ENCODE results near the gene RNF167. TPM values are rescaled to one million over a fixed set of nuclear protein-coding genes. Genes with fewer than 3 reads are reported as not detected.
"Not testable (repeated sequence)": the region's sequence is repeated elsewhere in the genome, so short reads cannot be mapped to it uniquely, and the experiment has no call there.

Gene RNF167
- polyA plus RNA-seq, 1 experiment = 69.9 TPM

GRCh38 chr17:4903051-4903818 is 36.8 kb upstream of the RNF167 start, which contains the start of gene CHRNE:
TSS of gene CHRNE (minus strand) at chr17:4903098. CDS start at chr17:4903063, 35 bp downstream.
- no peaks in the 10 kb centered on the region for H3K27me3 ChIP-seq (ENCODE audit: control insufficient read depth, insufficient read depth, low read length)
- ChIA-PET POLR2A (no interaction called here), CTCF (interaction anchor here (0.7 to 2.8 kb wide), 22 partner anchors 10 to 252 kb away, joined by 3 to 11 read pairs (median 4); partner anchors contain the start of genes ARRB2, RNF167, SLC25A11 and VMO1)
- H3K4me3 ChIP-seq (ENCODE audit: low read depth, low read length) = no peak within 1 kb of the TSS
- peak; percentile 82 for TF ChIP-seq CTCF (IDR thresholded peaks at IDR 0.05; ENCODE audit: insufficient read depth, low read depth, low read length)
- H3K36me3 ChIP-seq (ENCODE audit: control insufficient read depth, insufficient read depth, low read length) = no peaks in the 10 kb centered on the region
- DNase-seq (ENCODE audit: low read depth) = no peak

- H3K27me3 ChIP-seq (ENCODE audit: control insufficient read depth, insufficient read depth, low read length); H3K4me3 ChIP-seq (ENCODE audit: low read depth, low read length); CTCF ChIA-PET; H3K36me3 ChIP-seq (ENCODE audit: control insufficient read depth, insufficient read depth, low read length); POLR2A ChIA-PET; DNase-seq (ENCODE audit: low read depth): not testable (repeated sequence)
Measured at GRCh38 chr17:4906642-4907041, 33.4 kb upstream of the RNF167 start.

GRCh38 chr17:4908301-4908700 is 31.8 kb upstream of the RNF167 start:
- Histone ChIP-seq H3K4me3 (ENCODE audit: low read depth, low read length) (no peak overlapping the region), H3K27me3 (ENCODE audit: control insufficient read depth, insufficient read depth, low read length) (no peaks in the 10 kb centered on the region), H3K36me3 (ENCODE audit: control insufficient read depth, insufficient read depth, low read length) (no peaks in the 10 kb centered on the region)
- POLR2A ChIA-PET = no interaction called here
- DNase-seq (ENCODE audit: low read depth) = no peak
- no peak for TF ChIP-seq CTCF (IDR thresholded peaks at IDR 0.05; ENCODE audit: insufficient read depth, low read depth, low read length)
- CTCF ChIA-PET = interaction anchor here (0.7 to 3.3 kb wide), 23 partner anchors 9 to 330 kb away, joined by 3 to 27 read pairs (median 6); partner anchors contain the start of genes C17orf107, CAMTA2, INCA1 and KIF1C

GRCh38 chr17:4908711-4909496 is 31.2 kb upstream of the RNF167 start:
- POLR2A ChIA-PET = interaction anchor here (0.9 kb wide), 1 partner anchor 31 kb away, joined by 3 read pairs; the partner anchor contains the start of genes RNF167 and SLC25A11
- CTCF ChIA-PET = interaction anchor here (0.6 to 3.3 kb wide), 36 partner anchors 9 to 329 kb away, joined by 3 to 27 read pairs (median 4); partner anchors contain the start of genes C17orf107, CAMTA2, INCA1 and KIF1C
- DNase-seq (ENCODE audit: low read depth) = peak; percentile 82
- H3K4me3 ChIP-seq (ENCODE audit: low read depth, low read length) = no peak overlapping the region
- no peaks in the 10 kb centered on the region for H3K36me3 ChIP-seq (ENCODE audit: control insufficient read depth, insufficient read depth, low read length)
- peak; percentile 86 for TF ChIP-seq CTCF (IDR thresholded peaks at IDR 0.05; ENCODE audit: insufficient read depth, low read depth, low read length)
- no peaks in the 10 kb centered on the region for H3K27me3 ChIP-seq (ENCODE audit: control insufficient read depth, insufficient read depth, low read length)

GRCh38 chr17:4913994-4914393 is 26.1 kb upstream of the RNF167 start:
- DNase-seq (ENCODE audit: low read depth) = no peak
- no peaks in the 10 kb centered on the region for H3K36me3 ChIP-seq (ENCODE audit: control insufficient read depth, insufficient read depth, low read length)
- TF ChIP-seq CTCF (IDR thresholded peaks at IDR 0.05; ENCODE audit: insufficient read depth, low read depth, low read length) = no peak
- ChIA-PET POLR2A (interaction anchor here (0.5 kb wide), 1 partner anchor 27 kb away, joined by 7 read pairs; no protein-coding TSS in a partner anchor), CTCF (interaction anchor here (0.6 to 1.6 kb wide), 5 partner anchors 10 to 201 kb away, joined by 3 to 6 read pairs (median 4); partner anchors contain the start of genes CHRNE, RNF167 and SLC25A11)
- no peaks in the 10 kb centered on the region for H3K27me3 ChIP-seq (ENCODE audit: control insufficient read depth, insufficient read depth, low read length)
- no peak overlapping the region for H3K4me3 ChIP-seq (ENCODE audit: low read depth, low read length)

GRCh38 chr17:4914551-4914950 is 25.5 kb upstream of the RNF167 start:
- not testable (repeated sequence) for H3K27me3 ChIP-seq (ENCODE audit: control insufficient read depth, insufficient read depth, low read length)

More at GRCh38 chr17:4914551-4914950, 25.5 kb upstream of the RNF167 start:
- DNase-seq (ENCODE audit: low read depth); H3K36me3 ChIP-seq (ENCODE audit: control insufficient read depth, insufficient read depth, low read length); H3K4me3 ChIP-seq (ENCODE audit: low read depth, low read length): not testable (repeated sequence)
- ChIA-PET POLR2A (interaction anchor here (0.5 kb wide), 1 partner anchor 26 kb away, joined by 7 read pairs; no protein-coding TSS in a partner anchor), CTCF (interaction anchor here (0.7 to 1.8 kb wide), 5 partner anchors 11 to 66 kb away, joined by 3 to 6 read pairs (median 5); partner anchors contain the start of genes CHRNE, RNF167 and SLC25A11)
